Breast epithelium (tissue), 3 donors: ENCODE data around the gene TSPAN7.

ENCODE experiments used
- CTCF ChIP-seq, 3 donors: fragments of 450-650 bp; IDR thresholded peaks; one replicate each; pipeline ENCODE4 v1.5.1; 2016 to 2017; ENCODE audit warnings: antibody characterized with exemption in 3 of 3, mild to moderate bottlenecking in 3 of 3, moderate library complexity in 3 of 3
- POLR2A ChIP-seq: fragments of 450-650 bp; IDR thresholded peaks from one replicate; pipeline ENCODE4 v1.6.1; 2016; ENCODE audit warnings: antibody characterized with exemption, mild to moderate bottlenecking, moderate library complexity
- POLR2AphosphoS5 ChIP-seq, 3 donors: sonication (generic); formaldehyde crosslinking; IDR thresholded peaks; one replicate each; pipeline ENCODE4 v1.6.1; 2017; ENCODE audit warnings: antibody characterized with exemption in 3 of 3

- TF ChIP-seq CTCF (IDR thresholded peaks at IDR 0.05) (no peak), POLR2AphosphoS5 (IDR thresholded peaks at IDR 0.05) (no peak), POLR2A (no peak)
These were observed 84.8 kb downstream of the TSPAN7 start for GRCh38 chrX:38646129-38646528.
